WTC11 (cell line): Measurements from ENCODE around the gene METTL22. TPM values are rescaled to one million over a fixed set of nuclear protein-coding genes. Genes with fewer than 3 reads are reported as not detected.

Source experiments
- ATAC-seq: fragments of 200-7000 bp; cut with Tn5 transposase; 2 replicates; pipeline ENCODE4 v1.10.0; 2021; ENCODE audit warnings: mild to moderate bottlenecking, moderate library complexity
- CTCF ChIA-PET: fragments of 300-600 bp; sonication (Branson Sonifier 250); formaldehyde crosslinking; loops from one replicate; lab custom pipeline; 2021; ENCODE audit warnings: antibody characterized with exemption; lab: Charles Lee
- POLR2A ChIA-PET: fragments of 350-600 bp; sonication (Branson Sonifier 250); formaldehyde crosslinking; loops from one replicate; lab custom pipeline; 2021; ENCODE audit warnings: antibody characterized with exemption; lab: Charles Lee
- DNase-seq: peaks from one replicate; pipeline ENCODE4 v3.0.0; 2021; ENCODE audit warnings: low spot score
- H3K27ac Mint-ChIP-seq: 2 replicates; pipeline ENCODE4 v1.8.0; 2021; ENCODE audit warnings: mixed read lengths
- H3K27me3 Mint-ChIP-seq: 2 replicates; pipeline ENCODE4 v1.8.0; 2021; ENCODE audit warnings: low read depth, mild to moderate bottlenecking, moderate library complexity, mixed read lengths
- H3K36me3 Mint-ChIP-seq: 2 replicates; pipeline ENCODE4 v1.8.0; 2021; ENCODE audit warnings: mixed read lengths
- H3K4me1 Mint-ChIP-seq: 2 replicates; pipeline ENCODE4 v1.8.0; 2022; ENCODE audit warnings: mixed read lengths
- H3K4me3 Mint-ChIP-seq: 2 replicates; pipeline ENCODE4 v1.8.0; 2021; ENCODE audit warnings: mild to moderate bottlenecking, moderate library complexity, mixed read lengths
- H3K9me3 Mint-ChIP-seq: 2 replicates; pipeline ENCODE4 v1.8.0; 2021; ENCODE audit warnings: mixed read lengths
- AFF4 ChIP-seq: sonication (generic); formaldehyde crosslinking; IDR thresholded peaks from 2 replicates; pipeline ENCODE4 v1.8.1; 2023; ENCODE audit warnings: mild to moderate bottlenecking, missing genetic modification reagents, borderline replicate concordance
- ATF6 ChIP-seq: sonication (generic); formaldehyde crosslinking; IDR thresholded peaks from 2 replicates; pipeline ENCODE4 v1.8.1; 2023; ENCODE audit warnings: mild to moderate bottlenecking, missing genetic modification reagents
- CBFB ChIP-seq: sonication (generic); formaldehyde crosslinking; IDR thresholded peaks from 2 replicates; pipeline ENCODE4 v1.8.1; 2022; ENCODE audit warnings: mild to moderate bottlenecking, low read depth, missing genetic modification reagents
- ESRRA ChIP-seq: sonication (generic); formaldehyde crosslinking; IDR thresholded peaks from 2 replicates; pipeline ENCODE4 v1.8.1; 2022; ENCODE audit warnings: mild to moderate bottlenecking, missing genetic modification reagents, borderline replicate concordance
- FOXK1 ChIP-seq: sonication (generic); formaldehyde crosslinking; IDR thresholded peaks from 2 replicates; pipeline ENCODE4 v1.8.0; 2022; ENCODE audit warnings: mild to moderate bottlenecking, moderate library complexity, missing genetic modification reagents
- FOXP4 ChIP-seq: sonication (generic); formaldehyde crosslinking; IDR thresholded peaks from 2 replicates; pipeline ENCODE4 v1.8.0; 2022; ENCODE audit warnings: mild to moderate bottlenecking, missing genetic modification reagents
- GABPB1 ChIP-seq: sonication (generic); formaldehyde crosslinking; IDR thresholded peaks from 2 replicates; pipeline ENCODE4 v1.8.1; 2023; ENCODE audit warnings: mild to moderate bottlenecking, missing genetic modification reagents
- IRF2 ChIP-seq: sonication (generic); formaldehyde crosslinking; IDR thresholded peaks from 2 replicates; pipeline ENCODE4 v1.8.0; 2022; ENCODE audit warnings: low read depth, missing genetic modification reagents, borderline replicate concordance
- JUN ChIP-seq: sonication (generic); formaldehyde crosslinking; IDR thresholded peaks from 2 replicates; pipeline ENCODE4 v1.8.0; 2023; ENCODE audit warnings: mild to moderate bottlenecking, missing genetic modification reagents
- NFATC4 ChIP-seq: fragments of 250-450 bp; sonication (Bioruptor Pico); IDR thresholded peaks from 2 replicates; pipeline ENCODE4 v1.9.0; 2021; ENCODE audit warnings: mild to moderate bottlenecking
- NFYB ChIP-seq: sonication (generic); formaldehyde crosslinking; conservative IDR thresholded peaks from 2 replicates; pipeline ENCODE4 v1.8.0; 2022; ENCODE audit warnings: low read depth, missing genetic modification reagents
- NR2C2 ChIP-seq: sonication (generic); formaldehyde crosslinking; IDR thresholded peaks from 2 replicates; pipeline ENCODE4 v1.8.0; 2022; ENCODE audit warnings: mild to moderate bottlenecking, missing genetic modification reagents
- NR3C1 ChIP-seq: sonication (generic); formaldehyde crosslinking; conservative IDR thresholded peaks from 2 replicates; pipeline ENCODE4 v1.8.1; 2023; ENCODE audit warnings: low read depth, mild to moderate bottlenecking, missing genetic modification reagents
- USF1 ChIP-seq: sonication (generic); formaldehyde crosslinking; IDR thresholded peaks from 2 replicates; pipeline ENCODE4 v1.8.0; 2022; ENCODE audit warnings: mild to moderate bottlenecking, missing genetic modification reagents
- ZBTB43 ChIP-seq: sonication (generic); formaldehyde crosslinking; IDR thresholded peaks from 2 replicates; pipeline ENCODE4 v1.8.1; 2023; ENCODE audit warnings: mild to moderate bottlenecking, missing genetic modification reagents
- ZNF121 ChIP-seq: sonication (generic); formaldehyde crosslinking; IDR thresholded peaks from 2 replicates; pipeline ENCODE4 v1.8.0; 2023; ENCODE audit warnings: missing genetic modification reagents
- ZNF425 ChIP-seq: fragments of 250-450 bp; sonication (Bioruptor Pico); conservative IDR thresholded peaks from 2 replicates; pipeline ENCODE4 v1.9.0; 2021; ENCODE audit warnings: mild to moderate bottlenecking
- total RNA-seq: library from RNA; stranded (reverse); gene quantifications from 3 replicates; pipeline ENCODE4 v1.2.3, GENCODE V29; 2021

Gene METTL22
- total RNA-seq, 1 experiment from 2014 or later: 82.0 TPM

- Mint-ChIP-seq H3K4me3 (no peak overlapping the region), H3K27me3 (peaks cover 2% of the 10 kb centered on the region; the same call in 1 of the 2 replicates), H3K36me3 (no peaks in the 10 kb centered on the region), H3K27ac (no peak overlapping the region), H3K4me1 (peaks cover 16% of the 10 kb centered on the region), H3K9me3 (peaks cover 8% of the 10 kb centered on the region; the same call in 1 of the 2 replicates)
- ATAC-seq (no peak), DNase-seq (no peak)
- TF ChIP-seq JUN (CRISPR knock-in tag): no peak
- no peak for TF ChIP-seq NR2C2 (CRISPR knock-in tag)
- no peak for TF ChIP-seq ZBTB43 (CRISPR knock-in tag)
- TF ChIP-seq ZNF121 (CRISPR knock-in tag): no peak
- no peak for TF ChIP-seq GABPB1 (CRISPR knock-in tag)
- no peak for TF ChIP-seq USF1 (CRISPR knock-in tag)
- no peak for TF ChIP-seq IRF2
- no peak for TF ChIP-seq ESRRA (CRISPR knock-in tag)
- TF ChIP-seq NR3C1 (CRISPR knock-in tag): no peak
- TF ChIP-seq CBFB (CRISPR knock-in tag): no peak
- TF ChIP-seq NFATC4 (CRISPR knock-in tag): no peak
- no peak for TF ChIP-seq FOXP4 (CRISPR knock-in tag)
- TF ChIP-seq ZNF425: no peak
- no peak for TF ChIP-seq ATF6 (CRISPR knock-in tag)
- no peak for TF ChIP-seq NFYB (CRISPR knock-in tag)
- TF ChIP-seq FOXK1 (CRISPR knock-in tag): no peak
- no peak for TF ChIP-seq AFF4 (CRISPR knock-in tag)
- CTCF ChIA-PET: interaction anchor here (1.8 kb wide), 1 partner anchor 47 kb away, joined by 4 read pairs; no protein-coding TSS in a partner anchor
- POLR2A ChIA-PET: no interaction called here
Observed at GRCh38 chr16:8682551-8683259, 61.2 kb downstream of the METTL22 start.
